ENCODE measurements around the gene GDPD5. TPM values are rescaled to one million over a fixed set of nuclear protein-coding genes. Genes with fewer than 3 reads are reported as not detected.

Gene GDPD5
- total and polyA plus RNA-seq, 9 of the 15 experiments (the other 6 are each of a cell fraction or from before 2014, with no cell fraction given) = 0.32 to 27.3 (median 8.0) TPM

GRCh38 chr11:75553889-75554257 lies 28.1 kb upstream of the GDPD5 start:
- no peaks in the 10 kb centered on the region for H3K27me3 ChIP-seq (ENCODE audit: control insufficient read depth in 2 of 2, insufficient read depth in 2 of 2, low read length in 2 of 2)
- H4K20me1 ChIP-seq (replicated peaks; ENCODE audit: control insufficient read depth, insufficient read depth, low read length) = no peaks in the 10 kb centered on the region
- WGBS (ENCODE audit: insufficient coverage, low coverage, missing lambda C conversion rate) = 91% methylated on average over 1 of the region's 1 CpG
- no peak for ATAC-seq
- CTCF ChIA-PET (ENCODE audit: low intra/inter-chr PET ratio) = no interaction called here
- H3K9ac ChIP-seq (ENCODE audit: insufficient read depth in 1 of 2, low read depth in 2 of 2, low read length in 2 of 2) = peak overlapping the region; percentile 58 to 82; a peak in 3 of 4 replicates
- in situ Hi-C loops (cut with MboI) = no loop called here
- no peak for FAIRE-seq
- H3K4me1 ChIP-seq (replicated peaks in 1 of 2; ENCODE audit: control insufficient read depth in 2 of 2, insufficient read depth in 2 of 2, low read length in 2 of 2) = peaks cover 33 to 36% of the 10 kb centered on the region in 2 experiments
- H3K4me2 ChIP-seq (ENCODE audit: insufficient read depth, low read length) = peak overlapping the region; percentile 69
- H3K9me3 ChIP-seq (replicated peaks; ENCODE audit: control insufficient read depth, insufficient read depth, low read depth, low read length) = no peaks in the 10 kb centered on the region
- peak overlapping the region; percentile 68; the same call in 2 of the 3 replicates for H3K27ac ChIP-seq (ENCODE audit: extremely low read depth, low read depth, low read length)
- TSS peak; percentile 89 for BruUV-seq (replicated peaks)
- intact Hi-C loops (cut with micrococcal nuclease) = no loop called here
- no peaks in the 10 kb centered on the region for H3K79me2 ChIP-seq (ENCODE audit: control insufficient read depth, insufficient read depth, low read length)
- no peak for DNase-seq (ENCODE audit: extremely low read depth in 1 of 4, low spot score in 3 of 4)
- no peaks in the 10 kb centered on the region for H3K9me1 ChIP-seq (ENCODE audit: control insufficient read depth, insufficient read depth, low read length)
- POLR2A ChIA-PET = interaction anchor here (0.6 to 2.3 kb wide), 19 partner anchors 8 to 296 kb away, joined by 3 to 14 read pairs (median 3); partner anchors contain the start of genes RPS3 and SERPINH1
- peak overlapping the region; percentile 93 for H2AFZ ChIP-seq (ENCODE audit: low read depth, low read length)
- H3K36me3 ChIP-seq (ENCODE audit: control insufficient read depth, insufficient read depth, low read length) = no peaks in the 10 kb centered on the region
- no peak overlapping the region for H3K4me3 ChIP-seq
- no peak for TF ChIP-seq RBM14 (IDR thresholded peaks at IDR 0.05; ENCODE audit: borderline replicate concordance, insufficient read depth, low read depth, low read length)
- no peak for TF ChIP-seq CREB1 (IDR thresholded peaks at IDR 0.05)
- 0 out of 2 replicates have a peak, but pooled peaks have one; percentile 5 for TF ChIP-seq CREB1 (CRISPR knock-in tag; IDR thresholded peaks at IDR 0.05)
- no peak for TF ChIP-seq MBD2 (IDR thresholded peaks at IDR 0.05; ENCODE audit: borderline replicate concordance, low read depth)
- TF ChIP-seq MYNN (IDR thresholded peaks at IDR 0.05) = no peak
- no peak for TF ChIP-seq MYNN (CRISPR knock-in tag; IDR thresholded peaks at IDR 0.05)
- peak; percentile 72 for TF ChIP-seq ZNF263 (CRISPR knock-in tag; IDR thresholded peaks at IDR 0.05; ENCODE audit: borderline replicate concordance)
- peak; percentile 93 for TF ChIP-seq RBM25 (IDR thresholded peaks at IDR 0.05; ENCODE audit: low read depth, low read length, severe bottlenecking)
- TF ChIP-seq ARID1B (IDR thresholded peaks at IDR 0.05) = no peak
- TF ChIP-seq ZNF445 (CRISPR knock-in tag; IDR thresholded peaks at IDR 0.05; ENCODE audit: low read depth) = no peak
- no peak for TF ChIP-seq ZNF511 (CRISPR knock-in tag; IDR thresholded peaks at IDR 0.05)
- TF ChIP-seq THRAP3 (IDR thresholded peaks at IDR 0.05; ENCODE audit: borderline replicate concordance) = no peak
- TF ChIP-seq ZNF586 (CRISPR knock-in tag; conservative IDR thresholded peaks at IDR 0.05) = no peak
- 0 out of 2 replicates have a peak, but pooled peaks have one; percentile 38 for TF ChIP-seq PTBP1 (IDR thresholded peaks at IDR 0.05; ENCODE audit: low read depth, low read length)
- no peak for TF ChIP-seq TAF15 (IDR thresholded peaks at IDR 0.05; ENCODE audit: low read depth, low read length)
- TF ChIP-seq DLX4 (CRISPR knock-in tag; IDR thresholded peaks at IDR 0.05) = no peak
- peak; percentile 5; the same call in 1 of the 2 replicates for TF ChIP-seq TOE1 (IDR thresholded peaks at IDR 0.05; ENCODE audit: borderline replicate concordance)
- TF ChIP-seq TOE1 (CRISPR knock-in tag; IDR thresholded peaks at IDR 0.05; ENCODE audit: borderline replicate concordance, low read depth) = no peak
- no peak for TF ChIP-seq CTBP1 (IDR thresholded peaks at IDR 0.05; ENCODE audit: borderline replicate concordance)
- TF ChIP-seq SIX5 (IDR thresholded peaks at IDR 0.05; ENCODE audit: borderline replicate concordance in 1 of 2, insufficient read depth in 1 of 2, low read depth in 1 of 2, low read length in 2 of 2) = no peak
- no peak for TF ChIP-seq ZNF184 (CRISPR knock-in tag; IDR thresholded peaks at IDR 0.05)
- TF ChIP-seq HNRNPK (IDR thresholded peaks at IDR 0.05; ENCODE audit: low read depth, low read length, poor library complexity, severe bottlenecking) = no peak
- TF ChIP-seq ADNP (tag; IDR thresholded peaks at IDR 0.05) = peak; percentile 87
- peak; percentile 80; the same call in 1 of the 2 replicates for TF ChIP-seq CBX1 (IDR thresholded peaks at IDR 0.05; ENCODE audit: low read depth)
